Gastrocnemius medialis (tissue), 4 donors: ENCODE data around the gene TTLL1.

Source experiments
- CTCF ChIP-seq, 5 experiments: fragments of 450-650 bp in 3 of 5; fragments of 200-600 bp in 2 of 5; sonication (generic) in 2 of 5; IDR thresholded peaks in 4 of 5; conservative IDR thresholded peaks in 1 of 5; 1 replicate in 4 of 5; 2 replicates in 1 of 5; pipeline ENCODE4 v1.5.1; 2016 to 2019; ENCODE audit warnings: antibody characterized with exemption in 5 of 5, mild to moderate bottlenecking in 3 of 5, moderate library complexity in 3 of 5
- POLR2A ChIP-seq, 2 donors: fragments of 450-650 bp; IDR thresholded peaks; one replicate each; pipeline ENCODE4 v1.6.1; 2017; ENCODE audit warnings: antibody characterized with exemption in 2 of 2, mild to moderate bottlenecking in 2 of 2, moderate library complexity in 2 of 2

- TF ChIP-seq POLR2A (IDR thresholded peaks at IDR 0.05) (peak; percentile 94 to 98), CTCF (IDR thresholded peaks at IDR 0.05 in 4 of 5, conservative IDR thresholded peaks at IDR 0.05 in 1 of 5) (no peak)
Measured at GRCh38 chr22:43014869-43015676, 74.1 kb downstream of the TTLL1 start, which contains the start of gene PACSIN2.
